ENCODE data around the gene BMPR2. TPM values are rescaled to one million over a fixed set of nuclear protein-coding genes. Genes with fewer than 3 reads are reported as not detected.
"Not testable (repeated sequence)": the region's sequence is repeated elsewhere in the genome, so short reads cannot be mapped to it uniquely, and the experiment has no call there.

BMPR2 gene
- total RNA-seq, 1 experiment from 2014 or later: 16.7 TPM

- DNase-seq (ENCODE audit: low read depth): no peak
Observed at GRCh38 chr2:202449344-202449743, 73.2 kb downstream of the BMPR2 start.

GRCh38 chr2:202450785-202451184 is 74.7 kb downstream of the BMPR2 start:
- no peak for DNase-seq (ENCODE audit: low read depth)

GRCh38 chr2:202452744-202453143 is 76.6 kb downstream of the BMPR2 start:
- no peak for DNase-seq (ENCODE audit: low read depth)

GRCh38 chr2:202454536-202454935 is 78.4 kb downstream of the BMPR2 start:
- DNase-seq (ENCODE audit: low read depth): no peak

- no peak for DNase-seq (ENCODE audit: low read depth)
Observed at GRCh38 chr2:202455114-202455513, 79.0 kb downstream of the BMPR2 start.

- no peak for DNase-seq (ENCODE audit: low read depth)
Observed at GRCh38 chr2:202460119-202460518, 84.0 kb downstream of the BMPR2 start.

GRCh38 chr2:202479090-202479489 is 103.0 kb downstream of the BMPR2 start:
- no peak for DNase-seq (ENCODE audit: low read depth)

- no peak for DNase-seq (ENCODE audit: low read depth)
Observed at GRCh38 chr2:202479610-202480009, 103.5 kb downstream of the BMPR2 start.

GRCh38 chr2:202486351-202486750 is 110.2 kb downstream of the BMPR2 start:
- no peak for DNase-seq (ENCODE audit: low read depth)

GRCh38 chr2:202488671-202489070 is 112.5 kb downstream of the BMPR2 start:
- DNase-seq (ENCODE audit: low read depth): no peak

GRCh38 chr2:202490479-202490878 is 114.4 kb downstream of the BMPR2 start:
- DNase-seq (ENCODE audit: low read depth): no peak

- DNase-seq (ENCODE audit: low read depth): no peak
Observed at GRCh38 chr2:202491514-202491913, 115.4 kb downstream of the BMPR2 start.

- peak; percentile 3 for DNase-seq (ENCODE audit: low read depth)
Observed at GRCh38 chr2:202494300-202495229, 118.4 kb downstream of the BMPR2 start.

GRCh38 chr2:202495230-202495604 is 119.1 kb downstream of the BMPR2 start:
- no peak for DNase-seq (ENCODE audit: low read depth)

- not testable (repeated sequence) for DNase-seq (ENCODE audit: low read depth)
Observed at GRCh38 chr2:202496835-202497472, 120.8 kb downstream of the BMPR2 start.

- not testable (repeated sequence) for DNase-seq (ENCODE audit: low read depth)
Observed at GRCh38 chr2:202497473-202497866, 121.3 kb downstream of the BMPR2 start.

GRCh38 chr2:202499841-202500240 is 123.7 kb downstream of the BMPR2 start:
- DNase-seq (ENCODE audit: low read depth): not testable (repeated sequence)

- not testable (repeated sequence) for DNase-seq (ENCODE audit: low read depth)
Observed at GRCh38 chr2:202503276-202503675, 127.1 kb downstream of the BMPR2 start.

GRCh38 chr2:202508686-202509085 is 132.6 kb downstream of the BMPR2 start:
- no peak for DNase-seq (ENCODE audit: low read depth)

- peak; percentile 3 for DNase-seq (ENCODE audit: low read depth)
Observed at GRCh38 chr2:202510911-202511310, 134.8 kb downstream of the BMPR2 start.

- DNase-seq (ENCODE audit: low read depth): no peak
Observed at GRCh38 chr2:202512176-202512575, 136.0 kb downstream of the BMPR2 start.

GRCh38 chr2:202514732-202515131 is 138.6 kb downstream of the BMPR2 start:
- no peak for DNase-seq (ENCODE audit: low read depth)

GRCh38 chr2:202519453-202519852 is 143.3 kb downstream of the BMPR2 start:
- no peak for DNase-seq (ENCODE audit: low read depth)
